ENCODE data around the gene KRAS. TPM values are rescaled to one million over a fixed set of nuclear protein-coding genes. Genes with fewer than 3 reads are reported as not detected.
A peak's percentile ranks its signal among the peaks of the same experiment; 100 is the strongest.
"Not testable (repeated sequence)": the region's sequence is repeated elsewhere in the genome, so short reads cannot be mapped to it uniquely, and the experiment has no call there.

Gene KRAS
- 10 to 100 TPM; 15.9 to 20.5 (median 18.0) TPM for total RNA-seq (2021; fragmentation: NEBNext Ultra II Directional; extraction: Animal tissue kit (Norgen Biotek cat#: 25700))
- long read RNA-seq, full-length matches to known transcripts = 16 of 23 reads
- long read RNA-seq, partial matches to known transcripts = 1 of 23 reads
- long read RNA-seq, other reads (novel, unspliced or antisense) = 6 of 23 reads

DNA sequence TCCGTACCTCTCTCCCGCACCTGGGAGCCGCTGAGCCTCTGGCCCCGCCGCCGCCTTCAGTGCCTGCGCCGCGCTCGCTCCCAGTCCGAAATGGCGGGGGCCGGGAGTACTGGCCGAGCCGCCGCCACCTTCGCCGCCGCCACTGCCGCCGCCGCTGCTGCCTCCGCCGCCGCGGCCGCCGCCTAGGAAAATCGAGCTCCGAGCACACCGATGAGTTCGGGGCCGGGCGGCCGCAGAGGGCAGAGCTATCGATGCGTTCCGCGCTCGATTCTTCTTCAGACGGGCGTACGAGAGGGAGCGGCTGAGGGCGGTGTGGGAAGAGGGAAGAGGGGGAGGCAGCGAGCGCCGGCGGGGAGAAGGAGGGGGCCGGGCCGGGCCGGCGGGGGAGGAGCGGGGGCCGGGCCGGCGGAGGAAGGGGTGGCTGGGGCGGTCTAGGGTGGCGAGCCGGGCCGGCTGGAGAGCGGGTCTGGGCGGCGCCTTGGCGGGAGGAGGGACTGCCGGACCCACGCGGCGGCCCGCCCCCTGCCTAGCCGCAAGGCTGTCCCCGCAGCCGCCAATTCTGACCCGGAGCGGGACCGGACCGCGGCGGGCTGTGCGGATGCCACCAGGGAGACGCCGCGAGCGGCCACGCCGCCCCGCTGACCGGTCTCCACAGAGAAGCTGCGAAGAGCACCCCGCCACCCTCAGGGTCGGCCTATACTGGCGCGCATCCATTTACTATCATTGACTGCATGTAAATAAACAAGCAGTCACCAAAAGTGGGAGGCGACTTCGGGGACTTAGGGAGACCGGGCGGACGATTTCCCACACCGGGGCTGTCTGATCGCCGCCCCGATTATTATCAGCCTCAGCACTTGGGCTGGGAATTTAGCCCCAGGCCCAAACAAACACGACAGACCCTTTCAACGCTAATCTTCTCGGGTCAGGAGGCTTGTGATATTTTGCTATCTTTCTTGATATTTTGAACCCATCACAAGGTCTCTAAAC, at the start of gene KRAS:
Gene KRAS, minus strand, starts transcription at position 186 of the 987 bp plus-strand sequence.
- H3K9me3 Mint-ChIP-seq = no peaks in the 10 kb centered on the region
- TF ChIP-seq, protein P1, sequence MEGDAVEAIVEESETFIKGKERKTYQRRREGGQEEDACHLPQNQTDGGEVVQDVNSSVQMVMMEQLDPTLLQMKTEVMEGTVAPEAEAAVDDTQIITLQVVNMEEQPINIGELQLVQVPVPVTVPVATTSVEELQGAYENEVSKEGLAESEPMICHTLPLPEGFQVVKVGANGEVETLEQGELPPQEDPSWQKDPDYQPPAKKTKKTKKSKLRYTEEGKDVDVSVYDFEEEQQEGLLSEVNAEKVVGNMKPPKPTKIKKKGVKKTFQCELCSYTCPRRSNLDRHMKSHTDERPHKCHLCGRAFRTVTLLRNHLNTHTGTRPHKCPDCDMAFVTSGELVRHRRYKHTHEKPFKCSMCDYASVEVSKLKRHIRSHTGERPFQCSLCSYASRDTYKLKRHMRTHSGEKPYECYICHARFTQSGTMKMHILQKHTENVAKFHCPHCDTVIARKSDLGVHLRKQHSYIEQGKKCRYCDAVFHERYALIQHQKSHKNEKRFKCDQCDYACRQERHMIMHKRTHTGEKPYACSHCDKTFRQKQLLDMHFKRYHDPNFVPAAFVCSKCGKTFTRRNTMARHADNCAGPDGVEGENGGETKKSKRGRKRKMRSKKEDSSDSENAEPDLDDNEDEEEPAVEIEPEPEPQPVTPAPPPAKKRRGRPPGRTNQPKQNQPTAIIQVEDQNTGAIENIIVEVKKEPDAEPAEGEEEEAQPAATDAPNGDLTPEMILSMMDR (IDR thresholded peaks at IDR 0.05) = no peak; the same call in 1 of the 2 replicates
- H3K4me3 Mint-ChIP-seq = peak within 1 kb of the TSS; percentile 92
- H3K36me3 Mint-ChIP-seq (ENCODE audit: low read depth) = no peaks in the 10 kb centered on the region
- H3K4me1 Mint-ChIP-seq (ENCODE audit: low read depth) = peaks cover 19% of the 10 kb centered on the region
- peaks cover 8% of the 10 kb centered on the region for H3K27me3 Mint-ChIP-seq (ENCODE audit: insufficient read depth)
- peak within 1 kb of the TSS; percentile 88 for H3K27ac Mint-ChIP-seq
- DNase-seq = peak; percentile 97

GRCh38 chr12:25296381-25296780, 45.7 kb upstream of the KRAS start:
- no peaks in the 10 kb centered on the region for H3K4me1 Mint-ChIP-seq (ENCODE audit: low read depth)
- no peaks in the 10 kb centered on the region for H3K9me3 Mint-ChIP-seq
- TF ChIP-seq, protein P1 (IDR thresholded peaks at IDR 0.05) = no peak
- no peak overlapping the region for H3K4me3 Mint-ChIP-seq
- peaks cover 6% of the 10 kb centered on the region for H3K27me3 Mint-ChIP-seq (ENCODE audit: insufficient read depth)
- no peak for DNase-seq
- H3K36me3 Mint-ChIP-seq (ENCODE audit: low read depth) = no peaks in the 10 kb centered on the region
- no peak overlapping the region for H3K27ac Mint-ChIP-seq

GRCh38 chr12:25295361-25295760, 44.6 kb upstream of the KRAS start:
- Mint-ChIP-seq H3K4me1 (ENCODE audit: low read depth) (no peaks in the 10 kb centered on the region), H3K27me3 (ENCODE audit: insufficient read depth) (peaks cover 6% of the 10 kb centered on the region), H3K27ac (no peak overlapping the region), H3K4me3 (no peak overlapping the region), H3K36me3 (ENCODE audit: low read depth) (no peaks in the 10 kb centered on the region), H3K9me3 (no peaks in the 10 kb centered on the region)
- TF ChIP-seq, protein P1 (IDR thresholded peaks at IDR 0.05) = no peak
- no peak for DNase-seq

- TF ChIP-seq, protein P1 (IDR thresholded peaks at IDR 0.05) = no peak
- Mint-ChIP-seq H3K4me1 (ENCODE audit: low read depth) (no peaks in the 10 kb centered on the region), H3K27ac (no peak overlapping the region), H3K4me3 (no peak overlapping the region), H3K27me3 (ENCODE audit: insufficient read depth) (peaks cover 6% of the 10 kb centered on the region), H3K9me3 (0 out of 2 replicates have a peak, but pooled peaks cover 4% of the 10 kb centered on the region), H3K36me3 (ENCODE audit: low read depth) (no peaks in the 10 kb centered on the region)
- no peak for DNase-seq
These were observed 42.9 kb upstream of the KRAS start for GRCh38 chr12:25293653-25294052.

GRCh38 chr12:25292810-25293221, 42.1 kb upstream of the KRAS start:
- not testable (repeated sequence) for H3K27me3 Mint-ChIP-seq (ENCODE audit: insufficient read depth); H3K36me3 Mint-ChIP-seq (ENCODE audit: low read depth); H3K27ac Mint-ChIP-seq; H3K4me3 Mint-ChIP-seq; DNase-seq; H3K4me1 Mint-ChIP-seq (ENCODE audit: low read depth); H3K9me3 Mint-ChIP-seq

- TF ChIP-seq, protein P1 (IDR thresholded peaks at IDR 0.05) = no peak
- Mint-ChIP-seq H3K4me3 (no peak overlapping the region), H3K27me3 (ENCODE audit: insufficient read depth) (peaks cover 4% of the 10 kb centered on the region), H3K27ac (no peak overlapping the region), H3K4me1 (ENCODE audit: low read depth) (no peaks in the 10 kb centered on the region), H3K9me3 (0 out of 2 replicates have a peak, but pooled peaks cover 4% of the 10 kb centered on the region), H3K36me3 (ENCODE audit: low read depth) (no peaks in the 10 kb centered on the region)
- DNase-seq = no peak
These were observed 36.9 kb upstream of the KRAS start for GRCh38 chr12:25287610-25288009.

Measured in HFFc6 (cell line).